Prostate gland (tissue), 2 donors: ENCODE results near the gene AK3. TPM values are rescaled to one million over a fixed set of nuclear protein-coding genes. Genes with fewer than 3 reads are reported as not detected.

ENCODE experiments used
- DNase-seq: peaks from one replicate; pipeline ENCODE4 v3.0.0-alpha.2; 2019; ENCODE audit warnings: low spot score
- H3K27ac ChIP-seq, 2 donors: fragments of 200-600 bp; sonication (generic); 2 replicates each; pipeline ENCODE4 v1.5.1; 2017 to 2019
- H3K27me3 ChIP-seq: fragments of 200-600 bp; sonication (generic); replicated peaks from 2 replicates; pipeline ENCODE4 v1.5.1; 2019; ENCODE audit not compliant: insufficient read depth
- H3K36me3 ChIP-seq, 2 donors: fragments of 200-600 bp; sonication (generic); 1 replicate in 1 of 2; 2 replicates in 1 of 2; pipeline versions ENCODE4 v1.5.1 to v1.8.1; 2017 to 2019
- H3K4me1 ChIP-seq: fragments of 200-600 bp; sonication (generic); replicated peaks from 2 replicates; pipeline ENCODE4 v1.5.1; 2019
- H3K4me3 ChIP-seq, 2 donors: fragments of 200-600 bp; sonication (generic); 2 replicates each; pipeline ENCODE4 v1.5.1; 2017 to 2019
- H3K9me3 ChIP-seq: fragments of 200-600 bp; sonication (generic); 2 replicates; pipeline ENCODE4 v1.5.1; 2017
- POLR2A ChIP-seq: fragments of 450-650 bp; IDR thresholded peaks from one replicate; pipeline ENCODE4 v1.6.1; 2016; ENCODE audit warnings: antibody characterized with exemption, mild to moderate bottlenecking
- POLR2AphosphoS5 ChIP-seq: sonication (generic); formaldehyde crosslinking; IDR thresholded peaks from one replicate; pipeline ENCODE4 v1.6.1; 2017; ENCODE audit warnings: antibody characterized with exemption
- WGBS: methylation state at CpG from one replicate; pipeline ENCODE4 v1.1.5; 2018; 5-methylcytosine and 5-hydroxymethylcytosine counted together
- intact Hi-C: fragments of 100-400 bp; cut with DNase I; formaldehyde crosslinking; loops from one replicate; pipeline ENCODE4 v1.14.2; 2022
- total RNA-seq, 2 donors: library from RNA; depleted of rRNA; stranded (reverse); fragments of >200 nt; gene quantifications; one replicate each; pipeline ENCODE4 v1.1.0, GENCODE V29; 2016
- TF ChIP-seq, protein P1 (sequence below), 4 experiments: fragments of 200-600 bp in 2 of 4; fragments of 450-650 bp in 2 of 4; sonication (generic) in 2 of 4; IDR thresholded peaks; 1 replicate in 3 of 4; 2 replicates in 1 of 4; pipeline ENCODE4 v1.5.1; 2016 to 2019; ENCODE audit warnings: antibody characterized with exemption in 4 of 4, mild to moderate bottlenecking in 2 of 4, moderate library complexity in 2 of 4

Gene AK3
- total RNA-seq, 2 donors from 2014 or later: 44.8 to 74.3 TPM

DNA sequence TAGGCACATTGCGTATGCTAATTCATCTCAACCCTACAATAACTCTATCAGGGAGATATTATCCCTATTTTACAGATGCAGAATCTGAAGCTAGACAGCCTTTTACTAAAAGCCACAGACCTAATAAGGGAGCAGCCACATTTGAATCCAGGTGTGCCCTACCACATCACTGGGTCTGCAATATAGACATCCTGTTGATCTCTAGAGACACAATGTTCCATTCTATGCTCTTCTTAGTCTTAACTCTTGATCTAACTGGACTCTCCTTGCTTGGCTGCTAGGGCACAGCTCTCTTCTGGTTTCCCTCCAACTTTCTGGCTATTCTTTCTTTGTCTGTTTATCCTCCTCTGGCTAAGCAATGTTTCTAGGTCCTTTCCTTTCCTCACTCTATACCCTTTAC is 73.3 kb downstream of the AK3 start:
- intact Hi-C loops: loop anchor here (10.0 kb wide), 1 partner anchor 317 kb away; the partner anchor contains the start of gene JAK2
- WGBS: 100% methylated on average over 1 of the region's 1 CpG
- H3K27ac ChIP-seq: no peak overlapping the region
- no peaks in the 10 kb centered on the region for H3K9me3 ChIP-seq
- H3K27me3 ChIP-seq: no peaks in the 10 kb centered on the region
- DNase-seq: no peak
- TF ChIP-seq, protein P1, sequence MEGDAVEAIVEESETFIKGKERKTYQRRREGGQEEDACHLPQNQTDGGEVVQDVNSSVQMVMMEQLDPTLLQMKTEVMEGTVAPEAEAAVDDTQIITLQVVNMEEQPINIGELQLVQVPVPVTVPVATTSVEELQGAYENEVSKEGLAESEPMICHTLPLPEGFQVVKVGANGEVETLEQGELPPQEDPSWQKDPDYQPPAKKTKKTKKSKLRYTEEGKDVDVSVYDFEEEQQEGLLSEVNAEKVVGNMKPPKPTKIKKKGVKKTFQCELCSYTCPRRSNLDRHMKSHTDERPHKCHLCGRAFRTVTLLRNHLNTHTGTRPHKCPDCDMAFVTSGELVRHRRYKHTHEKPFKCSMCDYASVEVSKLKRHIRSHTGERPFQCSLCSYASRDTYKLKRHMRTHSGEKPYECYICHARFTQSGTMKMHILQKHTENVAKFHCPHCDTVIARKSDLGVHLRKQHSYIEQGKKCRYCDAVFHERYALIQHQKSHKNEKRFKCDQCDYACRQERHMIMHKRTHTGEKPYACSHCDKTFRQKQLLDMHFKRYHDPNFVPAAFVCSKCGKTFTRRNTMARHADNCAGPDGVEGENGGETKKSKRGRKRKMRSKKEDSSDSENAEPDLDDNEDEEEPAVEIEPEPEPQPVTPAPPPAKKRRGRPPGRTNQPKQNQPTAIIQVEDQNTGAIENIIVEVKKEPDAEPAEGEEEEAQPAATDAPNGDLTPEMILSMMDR (IDR thresholded peaks at IDR 0.05): no peak
- TF ChIP-seq POLR2AphosphoS5 (no peak), POLR2A (no peak)
- no peak overlapping the region for H3K4me3 ChIP-seq
- no peaks in the 10 kb centered on the region for H3K36me3 ChIP-seq
- peaks cover 8% of the 10 kb centered on the region for H3K4me1 ChIP-seq

GRCh38 chr9:4666042-4666699 is 74.8 kb downstream of the AK3 start, which contains the start of gene SPATA6L:
Gene SPATA6L, minus strand, starts transcription at chr9:4666480. Its CDS starts 230 bp downstream, at chr9:4666250.
- peak; percentile 18 for TF ChIP-seq POLR2A
- peak; percentile 50 for TF ChIP-seq POLR2AphosphoS5
- TF ChIP-seq, protein P1 (IDR thresholded peaks at IDR 0.05): no peak
- no peaks in the 10 kb centered on the region for H3K9me3 ChIP-seq
- H3K4me3 ChIP-seq: peak within 1 kb of the TSS; percentile 31 to 39
- intact Hi-C loops: loop anchor here (10.0 kb wide), 1 partner anchor 319 kb away; the partner anchor contains the start of gene JAK2
- WGBS: 2% methylated on average over 36 of the region's 36 CpGs
- H3K4me1 ChIP-seq: peaks cover 8% of the 10 kb centered on the region
- peak; percentile 75 for DNase-seq
- no peaks in the 10 kb centered on the region for H3K36me3 ChIP-seq
- peak within 1 kb of the TSS; percentile 74 to 90 for H3K27ac ChIP-seq
- no peaks in the 10 kb centered on the region for H3K27me3 ChIP-seq

DNA sequence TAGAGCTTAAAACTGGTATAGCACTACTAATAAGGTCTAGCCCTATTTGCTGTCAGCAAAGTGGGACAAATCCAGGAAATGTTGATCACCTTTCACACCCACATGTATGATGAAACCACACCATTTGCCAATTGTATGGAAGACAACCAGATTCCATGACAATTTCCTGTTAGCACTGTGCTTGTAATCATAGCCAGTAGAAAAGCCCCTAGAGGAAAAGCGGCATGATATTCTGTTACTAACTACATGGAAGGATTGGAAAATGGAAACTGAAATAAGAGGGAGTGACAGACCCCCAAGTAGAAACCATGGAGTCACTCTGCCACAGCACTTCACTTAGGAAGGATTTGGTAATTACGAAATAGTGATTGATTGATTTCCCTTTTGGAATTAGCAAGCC is 75.6 kb downstream of the AK3 start:
- no peaks in the 10 kb centered on the region for H3K36me3 ChIP-seq
- no peaks in the 10 kb centered on the region for H3K27me3 ChIP-seq
- H3K9me3 ChIP-seq: no peaks in the 10 kb centered on the region
- peaks cover 8% of the 10 kb centered on the region for H3K4me1 ChIP-seq
- H3K27ac ChIP-seq: peak overlapping the region; percentile 74 to 90
- WGBS: 88% methylated on average over 2 of the region's 2 CpGs
- TF ChIP-seq POLR2A (no peak), POLR2AphosphoS5 (no peak)
- TF ChIP-seq, protein P1 (IDR thresholded peaks at IDR 0.05): no peak
- intact Hi-C loops: loop anchor here (10.0 kb wide), 1 partner anchor 319 kb away; the partner anchor contains the start of gene JAK2
- H3K4me3 ChIP-seq: peak overlapping the region in 1 of 2 donors; percentile 39
- no peak for DNase-seq

DNA sequence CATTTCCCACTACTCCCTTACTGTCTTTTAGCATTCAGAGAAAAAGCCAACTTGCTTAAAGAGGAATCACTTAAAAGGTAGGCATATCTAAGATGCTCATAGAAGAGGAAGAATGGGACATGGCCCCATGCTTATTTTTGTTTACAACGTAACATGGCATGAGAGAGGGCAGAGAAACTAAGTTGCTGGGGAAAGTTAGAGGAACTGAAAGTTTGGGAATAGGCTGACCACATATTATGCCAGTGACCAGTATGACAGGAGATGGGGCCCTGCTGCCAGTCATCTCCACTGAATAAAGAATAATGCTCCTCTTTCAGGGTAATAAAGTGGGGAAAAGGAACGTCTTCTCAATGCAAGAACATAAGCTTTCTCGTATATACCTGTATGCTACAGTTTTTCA is 77.0 kb downstream of the AK3 start:
- Histone ChIP-seq H3K27ac (peak overlapping the region; percentile 90 to 91), H3K36me3 (no peaks in the 10 kb centered on the region), H3K27me3 (no peaks in the 10 kb centered on the region), H3K9me3 (no peaks in the 10 kb centered on the region), H3K4me1 (peaks cover 8% of the 10 kb centered on the region), H3K4me3 (peak overlapping the region in 1 of 2 donors; percentile 77)
- no peak for DNase-seq
- WGBS: 71% methylated on average over 3 of the region's 3 CpGs
- intact Hi-C loops: loop anchor here (10.0 kb wide), 1 partner anchor 321 kb away; the partner anchor contains the start of gene JAK2
- TF ChIP-seq POLR2AphosphoS5: no peak
- TF ChIP-seq, protein P1 (IDR thresholded peaks at IDR 0.05): no peak
- TF ChIP-seq POLR2A: no peak
